Activated T-cell treated with anti-CD3 and anti-CD28 coated beads for 48 hours (primary cell): ENCODE data around the gene IFRD2.

Experiments
- DNase-seq: peaks from one replicate; pipeline ENCODE4 v3.0.0-alpha.2; 2020; ENCODE audit warnings: low read depth

The IFRD2 gene, protein sequence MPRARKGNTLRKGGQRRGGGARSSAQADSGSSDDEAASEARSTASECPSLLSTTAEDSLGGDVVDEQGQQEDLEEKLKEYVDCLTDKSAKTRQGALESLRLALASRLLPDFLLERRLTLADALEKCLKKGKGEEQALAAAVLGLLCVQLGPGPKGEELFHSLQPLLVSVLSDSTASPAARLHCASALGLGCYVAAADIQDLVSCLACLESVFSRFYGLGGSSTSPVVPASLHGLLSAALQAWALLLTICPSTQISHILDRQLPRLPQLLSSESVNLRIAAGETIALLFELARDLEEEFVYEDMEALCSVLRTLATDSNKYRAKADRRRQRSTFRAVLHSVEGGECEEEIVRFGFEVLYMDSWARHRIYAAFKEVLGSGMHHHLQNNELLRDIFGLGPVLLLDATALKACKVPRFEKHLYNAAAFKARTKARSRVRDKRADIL

DNA sequence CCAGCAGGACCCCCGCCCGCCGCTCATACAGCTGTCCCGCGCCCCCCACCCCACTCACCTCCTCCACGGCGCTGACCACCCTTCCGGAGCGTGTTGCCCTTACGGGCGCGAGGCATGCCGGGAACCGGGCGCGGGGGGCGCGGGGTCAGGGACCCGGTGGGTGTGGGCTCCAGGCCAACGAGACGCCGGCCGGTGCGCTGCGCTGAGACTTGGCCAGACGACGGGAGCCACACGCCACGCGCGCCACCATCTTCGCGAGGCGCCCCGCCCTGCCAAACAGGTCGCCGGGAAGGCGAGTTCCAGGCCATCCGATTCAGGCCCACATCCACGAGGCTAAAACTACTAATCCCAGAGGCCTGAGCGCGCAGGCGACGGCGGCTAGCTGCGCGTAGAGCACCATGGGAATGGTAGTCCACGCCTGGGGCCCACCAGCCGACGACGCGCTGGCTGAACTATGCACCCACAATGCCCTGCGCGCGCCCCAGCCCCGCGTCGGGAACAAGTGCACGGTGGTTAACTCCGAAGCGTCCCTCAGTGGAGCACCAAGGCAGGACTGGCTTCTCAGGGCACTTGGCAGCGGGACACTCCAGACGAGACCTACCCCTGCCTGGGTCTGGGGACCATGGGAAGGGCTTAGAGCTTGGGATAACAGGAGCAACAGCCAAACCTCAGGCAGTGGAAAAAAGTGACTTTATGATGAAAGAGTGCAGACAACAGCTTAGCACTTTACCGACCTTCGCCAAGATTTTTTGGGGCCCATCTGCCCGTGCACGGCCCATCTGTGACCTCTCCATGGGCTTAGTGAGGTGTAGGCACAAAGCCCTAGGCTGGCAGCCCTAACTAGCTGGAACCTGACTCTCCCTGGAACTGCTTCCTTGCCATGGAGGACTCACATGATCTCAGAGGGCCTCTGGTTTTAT is at the start of gene IFRD2:
Gene IFRD2 (minus strand): TSS at position 271 of the 920 bp plus-strand sequence. CDS start 155 bp downstream, at position 116.
- peak; percentile 93 for DNase-seq

DNA sequence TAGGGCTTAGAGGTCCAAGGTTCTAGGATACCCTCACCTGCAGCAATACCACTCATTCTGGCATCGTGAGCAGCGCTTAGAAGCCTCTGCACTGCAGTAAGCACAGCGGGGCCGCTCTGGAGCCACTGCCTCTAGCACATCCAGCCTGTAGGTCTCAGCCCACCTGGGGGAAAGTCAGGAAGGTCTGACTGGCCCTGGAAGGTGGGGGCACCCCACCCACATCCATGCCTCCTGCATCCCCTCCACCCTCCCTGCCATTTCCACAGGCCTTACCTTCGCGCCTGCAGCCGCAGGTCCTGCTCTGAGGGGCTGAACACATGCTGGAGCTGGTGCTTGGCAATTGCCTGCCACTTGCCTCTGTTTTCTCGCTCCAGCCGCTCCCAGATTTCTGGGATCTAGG is 49.3 kb upstream of the IFRD2 start:
- no peak for DNase-seq

DNA sequence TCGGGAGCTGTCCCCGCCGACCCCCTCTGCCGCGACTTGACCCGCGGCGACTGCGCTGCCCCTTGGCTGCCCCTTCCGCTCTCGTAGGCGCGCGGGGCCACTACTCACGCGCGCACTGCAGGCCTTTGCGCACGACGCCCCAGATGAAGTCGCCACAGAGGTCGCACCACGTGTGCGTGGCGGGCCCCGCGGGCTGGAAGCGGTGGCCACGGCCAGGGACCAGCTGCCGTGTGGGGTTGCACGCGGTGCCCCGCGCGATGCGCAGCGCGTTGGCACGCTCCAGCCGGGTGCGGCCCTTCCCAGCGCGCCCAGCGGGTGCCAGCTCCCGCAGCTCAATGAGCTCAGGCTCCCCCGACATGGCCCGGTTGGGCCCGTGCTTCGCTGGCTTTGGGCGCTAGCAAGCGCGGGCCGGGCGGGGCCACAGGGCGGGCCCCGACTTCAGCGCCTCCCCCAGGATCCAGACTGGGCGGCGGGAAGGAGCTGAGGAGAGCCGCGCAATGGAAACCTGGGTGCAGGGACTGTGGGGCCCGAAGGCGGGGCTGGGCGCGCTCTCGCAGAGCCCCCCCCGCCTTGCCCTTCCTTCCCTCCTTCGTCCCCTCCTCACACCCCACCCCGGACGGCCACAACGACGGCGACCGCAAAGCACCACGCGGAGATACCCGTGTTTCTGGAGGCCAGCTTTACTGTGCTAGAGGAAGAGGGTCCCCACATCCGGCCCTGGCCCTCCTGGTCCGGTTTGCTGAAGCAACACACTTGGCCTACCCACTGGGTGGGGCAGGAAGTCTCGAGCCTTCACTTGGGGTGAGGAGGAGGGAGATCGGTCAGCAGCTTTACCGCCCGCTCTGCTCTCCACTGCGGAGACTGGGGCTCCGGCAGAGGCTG is 48.5 kb upstream of the IFRD2 start, which contains the start of gene RASSF1:
Gene RASSF1 (minus strand): TSS at position 389 of the 882 bp plus-strand sequence. CDS start 31 bp downstream, at position 358.
- DNase-seq = peak; percentile 77

GRCh38 chr3:50340147-50340447 is 47.9 kb upstream of the IFRD2 start:
- DNase-seq = no peak

DNA sequence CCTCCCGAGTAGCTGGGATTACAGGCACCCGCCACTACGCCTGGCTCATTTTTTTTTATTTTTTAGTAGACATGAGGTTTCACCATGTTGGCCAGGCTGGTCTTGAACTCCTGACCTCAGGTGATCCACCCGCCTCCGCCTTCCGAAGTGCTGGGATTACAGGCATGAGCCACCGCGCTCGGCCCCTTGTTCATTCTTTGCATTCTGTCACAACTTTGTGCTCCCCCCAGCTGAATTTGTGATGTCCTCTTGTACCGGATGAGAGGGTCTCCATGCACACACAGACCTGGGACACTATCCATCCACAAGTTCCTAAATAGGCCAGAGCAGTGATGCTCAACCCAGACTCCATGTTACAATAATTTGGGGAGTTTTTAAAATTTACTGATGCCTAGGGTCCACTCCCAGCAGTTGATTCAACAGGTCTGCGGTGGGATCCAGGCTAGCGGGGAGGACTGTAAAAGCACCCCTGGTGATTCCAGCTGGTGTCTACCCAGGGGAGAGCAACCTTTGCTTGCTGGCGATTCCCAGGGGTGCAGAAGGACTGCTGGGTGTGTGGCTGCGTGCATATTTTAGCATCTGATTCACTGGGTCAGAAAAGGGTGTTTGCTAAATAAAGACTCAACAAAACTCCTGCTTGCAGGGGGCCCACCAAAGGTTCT is 47.4 kb upstream of the IFRD2 start:
- no peak for DNase-seq

DNA sequence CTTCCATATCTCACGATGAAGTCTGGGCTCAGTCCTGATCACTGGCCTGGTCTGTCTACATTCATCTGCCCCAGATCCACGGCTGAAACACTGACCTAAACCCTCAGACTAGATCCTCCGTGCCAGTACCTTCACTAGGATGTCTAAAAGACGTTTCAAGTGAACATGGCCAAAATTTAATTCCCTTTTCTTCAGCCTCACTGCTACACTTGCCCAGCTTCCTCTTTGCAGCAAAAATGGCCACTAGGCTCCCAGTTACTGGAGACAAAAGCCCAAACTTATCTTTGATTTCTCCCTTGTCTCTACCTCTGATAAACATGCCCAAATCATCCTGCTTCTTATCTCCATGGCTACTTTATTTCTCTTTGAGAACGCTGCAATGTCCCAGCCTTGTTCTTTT is 46.7 kb upstream of the IFRD2 start:
- no peak for DNase-seq

DNA sequence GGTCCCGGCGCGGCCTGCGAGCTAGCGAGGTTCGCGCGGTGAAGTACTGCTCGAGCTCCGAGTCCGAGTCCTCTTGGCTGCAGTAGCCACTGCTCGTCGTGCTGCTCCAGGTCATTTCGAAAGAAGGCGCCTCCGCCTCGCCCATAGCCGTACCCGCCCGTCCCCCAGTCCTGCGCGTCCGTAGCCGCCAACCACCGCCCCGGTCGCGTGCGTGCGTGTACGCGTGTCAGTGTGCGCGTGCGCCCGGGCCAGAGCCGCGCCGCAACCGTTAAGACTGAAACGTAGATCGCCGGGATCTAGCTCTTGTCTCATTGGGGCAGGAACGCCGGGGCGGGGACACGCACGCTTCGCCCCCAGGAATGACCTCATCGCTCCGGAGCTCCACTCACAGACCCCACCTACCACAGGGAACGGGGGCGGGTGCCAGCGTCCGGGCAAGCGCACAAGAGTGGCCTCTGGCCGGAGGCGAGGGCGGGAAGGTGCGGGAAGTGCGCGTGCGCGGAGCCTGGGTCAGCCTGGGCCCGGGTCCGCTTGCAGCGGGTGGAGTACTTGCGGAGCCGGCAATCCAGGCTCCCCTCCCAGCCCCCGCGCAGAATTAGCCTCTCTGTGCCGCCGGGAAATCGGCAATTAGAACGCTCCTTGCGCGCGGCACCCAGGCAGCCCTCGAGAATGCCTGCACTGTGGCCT is 45.1 kb upstream of the IFRD2 start:
- peak; percentile 96 for DNase-seq

DNA sequence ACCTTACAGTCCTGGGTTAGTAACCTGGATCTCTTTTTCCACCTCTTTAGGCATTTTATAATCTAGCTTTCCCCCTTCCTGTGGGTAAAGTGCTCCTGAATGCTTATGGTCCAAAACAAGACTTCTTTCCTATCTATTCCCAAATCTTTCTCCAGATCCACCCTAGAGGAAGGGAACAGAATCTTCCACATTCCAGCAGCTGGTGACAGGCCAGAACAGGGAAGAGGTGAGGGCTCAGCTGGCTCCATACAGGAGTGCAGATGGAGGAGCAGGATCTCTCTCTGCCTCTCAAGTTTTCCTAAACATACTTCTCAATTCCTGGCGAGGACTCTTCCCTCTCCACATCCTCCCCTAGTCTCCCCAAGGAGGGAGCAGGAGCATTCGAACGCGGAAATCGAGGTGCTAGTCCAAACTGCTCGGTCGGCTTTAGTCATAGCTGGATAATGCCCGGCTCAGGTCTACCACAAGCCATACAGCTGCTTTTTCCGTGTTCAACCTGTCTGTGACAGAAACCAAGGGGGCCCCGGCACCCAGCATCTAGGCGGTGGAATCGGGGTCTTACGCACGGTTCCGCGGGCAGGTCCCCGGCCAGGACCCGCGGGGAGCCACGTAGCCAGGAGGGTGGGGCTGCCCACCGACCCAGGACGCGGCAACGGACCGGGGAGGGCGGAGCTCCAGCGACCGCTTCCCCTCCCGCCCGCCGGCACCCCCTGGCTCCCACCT is 44.4 kb upstream of the IFRD2 start:
- DNase-seq = no peak

- no peak for DNase-seq
These were observed 42.3 kb upstream of the IFRD2 start for GRCh38 chr3:50334339-50335075.

- no peak for DNase-seq
These were observed 41.6 kb upstream of the IFRD2 start for GRCh38 chr3:50333744-50334328.

DNA sequence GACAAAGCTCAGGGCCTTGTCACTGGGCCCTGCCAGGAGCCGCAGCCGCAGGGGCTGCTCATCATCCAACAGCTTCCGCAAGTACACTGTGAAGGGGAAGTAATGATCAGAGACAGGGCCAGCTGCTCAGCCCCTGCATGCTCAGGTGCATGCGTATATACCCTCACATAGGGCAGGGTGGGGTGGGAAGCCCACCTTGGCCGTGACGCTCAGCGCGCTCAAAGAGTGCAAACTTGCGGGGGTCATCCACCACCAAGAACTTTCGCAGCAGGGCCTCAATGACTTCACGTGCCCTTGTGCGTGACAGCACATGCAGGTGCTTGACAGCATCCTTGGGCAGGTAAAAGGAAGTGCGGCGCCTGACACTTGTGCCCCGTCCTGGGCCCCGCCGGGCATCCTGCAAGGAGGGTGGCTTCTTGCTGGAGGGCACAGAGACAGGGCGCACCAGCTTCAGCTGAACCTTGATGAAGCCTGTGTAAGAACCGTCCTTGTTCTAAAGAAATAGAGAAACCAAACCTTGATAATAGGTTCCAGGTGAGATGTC is 39.2 kb upstream of the IFRD2 start:
- DNase-seq = no peak

DNA sequence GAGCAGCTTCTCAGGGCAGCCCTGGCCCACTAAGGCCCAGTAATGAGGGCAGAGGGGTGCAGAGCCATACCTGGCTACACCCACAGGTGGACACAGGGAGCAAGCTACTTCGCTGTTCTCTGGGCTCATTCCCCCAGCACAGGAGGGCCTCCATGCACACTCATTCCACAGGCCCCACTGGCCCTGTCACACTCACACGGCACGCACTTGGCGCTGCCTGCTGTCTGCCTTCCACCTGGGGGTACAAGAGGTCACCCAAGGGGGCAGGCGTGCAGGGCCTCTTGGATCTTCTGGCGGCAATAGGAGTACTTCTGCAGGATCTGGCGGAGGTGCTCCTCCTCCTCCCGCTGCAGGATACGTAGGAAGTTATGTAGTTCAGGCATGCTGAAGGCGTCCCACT is 38.1 kb upstream of the IFRD2 start:
- DNase-seq = no peak

DNA sequence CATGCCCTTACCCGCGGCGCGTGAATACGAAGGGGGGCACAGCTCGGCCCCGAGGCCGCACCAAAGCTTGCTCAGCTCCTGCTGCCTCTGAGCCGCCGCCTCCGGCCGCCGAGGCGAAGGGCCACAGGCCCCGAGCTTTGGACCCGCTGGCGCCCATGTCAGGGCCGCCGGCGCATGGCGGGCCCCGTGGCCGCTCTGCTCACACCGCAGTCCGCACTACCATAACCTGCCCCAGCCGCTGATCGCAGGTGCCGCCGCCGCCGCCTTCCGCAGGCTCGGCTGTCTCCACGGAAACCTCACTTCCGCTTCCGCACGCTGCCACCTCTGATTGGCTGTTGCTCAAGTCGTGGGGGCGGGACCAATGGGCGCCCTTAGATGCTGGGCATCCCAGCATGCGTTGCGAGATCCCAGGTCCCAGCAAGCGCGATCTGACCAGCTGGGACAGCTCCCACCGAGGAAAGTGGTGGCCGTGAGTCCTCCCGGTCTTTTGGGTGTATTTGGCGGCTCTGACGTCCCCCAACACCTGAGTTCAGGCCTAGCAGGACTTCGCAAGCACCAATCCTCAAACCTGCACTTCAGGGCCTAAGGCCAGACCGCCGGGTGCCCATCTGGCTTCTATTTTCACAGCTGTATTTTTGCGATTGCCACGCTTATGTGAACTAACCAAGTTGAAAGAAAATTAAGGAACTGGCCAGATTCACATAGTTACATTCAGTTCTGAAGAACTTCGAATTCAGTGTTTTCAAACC is 35.9 kb upstream of the IFRD2 start, which contains the start of gene TUSC2:
Gene TUSC2 (minus strand): TSS at position 281 of the 749 bp plus-strand sequence. CDS start 124 bp downstream, at position 157.
- peak; percentile 93 for DNase-seq

GRCh38 chr3:50327129-50327528 is 34.9 kb upstream of the IFRD2 start:
- no peak for DNase-seq

DNA sequence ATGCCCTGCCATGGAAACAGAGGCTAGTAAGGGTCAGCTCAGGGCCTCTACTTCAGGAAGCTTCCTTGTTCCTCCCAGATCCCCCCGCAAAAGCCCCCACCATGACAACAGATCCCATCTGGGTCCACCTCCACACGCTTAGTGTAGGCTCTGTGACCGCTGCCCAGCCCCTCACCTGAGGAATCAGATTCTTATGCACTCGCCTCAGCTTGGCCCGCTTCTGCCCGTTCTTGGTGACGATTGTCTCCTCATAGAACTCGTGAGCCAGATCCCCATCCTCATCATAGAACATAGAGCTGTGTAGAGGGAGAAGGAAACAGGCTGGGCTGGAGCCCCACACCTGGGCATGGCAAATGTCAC is 33.9 kb upstream of the IFRD2 start:
- DNase-seq = no peak

GRCh38 chr3:50325497-50326181 is 33.4 kb upstream of the IFRD2 start:
- DNase-seq = no peak

GRCh38 chr3:50325113-50325480 is 32.9 kb upstream of the IFRD2 start:
- DNase-seq = no peak
